ENCODE data around the gene RAPGEF6.

DNA sequence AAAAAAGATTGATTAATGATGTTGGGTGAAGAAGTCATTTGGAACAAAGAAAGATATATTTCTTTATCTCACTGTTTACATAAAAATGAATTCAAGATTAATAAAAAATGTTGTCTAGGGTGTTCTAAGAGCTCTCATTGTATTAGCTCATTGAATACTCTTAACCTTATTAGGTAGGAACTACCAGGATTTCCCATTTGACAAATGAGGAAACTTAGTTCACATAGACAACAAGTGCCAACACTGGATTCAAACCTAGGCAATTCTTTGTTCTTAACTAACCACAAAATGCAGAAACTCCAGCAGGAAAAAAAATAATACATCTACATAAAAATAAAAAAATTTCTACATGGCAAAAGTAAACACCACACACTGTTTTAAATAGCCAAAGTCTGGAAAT is 175.8 kb downstream of the RAPGEF6 start:
- TF ChIP-seq CTCF (conservative IDR thresholded peaks at IDR 0.05; ENCODE audit: low read length) (no peak), EZH2phosphoT487 (IDR thresholded peaks at IDR 0.05; ENCODE audit: borderline replicate concordance) (no peak)
